Sigmoid colon (tissue), 4 donors: Measurements from ENCODE around the gene KCNQ2.

ENCODE experiments used
- EP300 ChIP-seq, 4 donors: sonication (generic); formaldehyde crosslinking; IDR thresholded peaks; one replicate each; pipeline ENCODE4 v1.6.1; 2017; ENCODE audit warnings: antibody characterized with exemption in 4 of 4
- POLR2A ChIP-seq, 2 donors: fragments of 450-650 bp; IDR thresholded peaks; one replicate each; pipeline ENCODE4 v1.6.1; 2016; ENCODE audit warnings: antibody characterized with exemption in 2 of 2, mild to moderate bottlenecking in 2 of 2, moderate library complexity in 2 of 2
- POLR2AphosphoS5 ChIP-seq, 4 donors: sonication (generic); formaldehyde crosslinking; IDR thresholded peaks; one replicate each; pipeline ENCODE4 v1.6.1; 2017; ENCODE audit warnings: antibody characterized with exemption in 4 of 4
- TF ChIP-seq, protein P1 (sequence below), 4 experiments: fragments of 450-650 bp in 3 of 4; fragments of 200-600 bp in 1 of 4; IDR thresholded peaks; one replicate each; pipeline ENCODE4 v1.5.1; 2016 to 2019; ENCODE audit warnings: antibody characterized with exemption in 4 of 4, mild to moderate bottlenecking in 3 of 4, moderate library complexity in 2 of 4

DNA sequence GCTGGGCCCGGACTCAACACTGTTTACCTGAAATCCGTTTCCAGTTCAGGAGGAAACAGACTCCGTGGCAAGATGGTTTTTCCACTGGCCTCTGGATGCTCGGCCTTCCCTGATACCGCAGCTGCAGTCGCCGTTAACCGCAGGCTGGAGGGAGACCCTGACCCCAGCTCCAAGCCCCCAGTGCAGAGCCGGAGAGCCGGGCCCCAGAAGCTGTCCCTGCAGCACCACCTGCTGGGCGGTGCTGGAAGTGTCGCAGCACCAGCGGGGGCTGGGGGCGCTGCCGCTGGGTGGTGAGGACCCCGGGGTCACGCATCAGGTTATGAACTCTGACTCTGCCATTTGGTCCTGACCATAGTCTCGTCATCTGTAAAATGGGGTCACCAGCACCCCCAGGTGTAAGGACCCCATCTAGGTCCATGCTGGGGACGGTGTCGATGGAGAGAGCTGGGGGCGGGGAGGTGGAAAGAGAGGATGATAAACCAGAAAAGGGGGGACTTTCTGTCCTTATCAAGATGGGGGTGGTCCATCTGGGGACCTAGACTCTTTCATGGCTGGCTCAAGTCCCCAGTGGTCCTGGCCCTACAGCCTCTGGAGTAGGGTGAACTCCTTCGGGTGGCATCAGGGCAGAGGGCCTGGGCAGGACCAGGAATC lies 90.5 kb downstream of the KCNQ2 start:
- TF ChIP-seq POLR2A (IDR thresholded peaks at IDR 0.05) (no peak), POLR2AphosphoS5 (IDR thresholded peaks at IDR 0.05) (no peak), EP300 (IDR thresholded peaks at IDR 0.05) (no peak)
- TF ChIP-seq, protein P1, sequence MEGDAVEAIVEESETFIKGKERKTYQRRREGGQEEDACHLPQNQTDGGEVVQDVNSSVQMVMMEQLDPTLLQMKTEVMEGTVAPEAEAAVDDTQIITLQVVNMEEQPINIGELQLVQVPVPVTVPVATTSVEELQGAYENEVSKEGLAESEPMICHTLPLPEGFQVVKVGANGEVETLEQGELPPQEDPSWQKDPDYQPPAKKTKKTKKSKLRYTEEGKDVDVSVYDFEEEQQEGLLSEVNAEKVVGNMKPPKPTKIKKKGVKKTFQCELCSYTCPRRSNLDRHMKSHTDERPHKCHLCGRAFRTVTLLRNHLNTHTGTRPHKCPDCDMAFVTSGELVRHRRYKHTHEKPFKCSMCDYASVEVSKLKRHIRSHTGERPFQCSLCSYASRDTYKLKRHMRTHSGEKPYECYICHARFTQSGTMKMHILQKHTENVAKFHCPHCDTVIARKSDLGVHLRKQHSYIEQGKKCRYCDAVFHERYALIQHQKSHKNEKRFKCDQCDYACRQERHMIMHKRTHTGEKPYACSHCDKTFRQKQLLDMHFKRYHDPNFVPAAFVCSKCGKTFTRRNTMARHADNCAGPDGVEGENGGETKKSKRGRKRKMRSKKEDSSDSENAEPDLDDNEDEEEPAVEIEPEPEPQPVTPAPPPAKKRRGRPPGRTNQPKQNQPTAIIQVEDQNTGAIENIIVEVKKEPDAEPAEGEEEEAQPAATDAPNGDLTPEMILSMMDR (IDR thresholded peaks at IDR 0.05) = peak; percentile 22 to 76 (median 60)
